ENCODE measurements around the gene PRKG2. TPM values are rescaled to one million over a fixed set of nuclear protein-coding genes. Genes with fewer than 3 reads are reported as not detected.

The PRKG2 gene
- total RNA-seq, 1 experiment from 2014 or later = 0.59 TPM

GRCh38 chr4:81207828-81208227, 7.2 kb downstream of the PRKG2 start:
- Histone ChIP-seq H3K36me3 (ENCODE audit: control insufficient read depth, insufficient read depth, low read length) (no peaks in the 10 kb centered on the region), H3K27ac (ENCODE audit: low read length) (no peak overlapping the region), H3K27me3 (ENCODE audit: control insufficient read depth, insufficient read depth, low read length) (no peaks in the 10 kb centered on the region; the same call in 1 of the 2 replicates), H3K4me3 (ENCODE audit: low read depth in 2 of 2, low read length in 2 of 2) (no peak overlapping the region), H3K9me3 (ENCODE audit: control insufficient read depth, insufficient read depth, low read depth, low read length) (no peaks in the 10 kb centered on the region), H3K4me1 (ENCODE audit: control insufficient read depth, insufficient read depth, low read length) (no peaks in the 10 kb centered on the region)
- DNase-seq (ENCODE audit: low read depth, low spot score) (no peak), ATAC-seq (no peak)
- ChIA-PET CTCF (no interaction called here), POLR2A (no interaction called here)
- BruUV-seq (replicated peaks) = no TSS peak
- intact Hi-C loops (cut with micrococcal nuclease; ENCODE audit: unreplicated experiment) (no loop called here), in situ Hi-C loops (cut with HindIII; ENCODE audit: low pct_unique_long_range_greater_than_20kb, low sequenced_read_pairs) (no loop called here)
- TF ChIP-seq TCF7L2 (IDR thresholded peaks at IDR 0.05; ENCODE audit: low read depth, low read length) (no peak), CTCF (IDR thresholded peaks at IDR 0.05) (no peak)

GRCh38 chr4:81205302-81205701, 9.7 kb downstream of the PRKG2 start:
- no peak for TF ChIP-seq SIN3A (IDR thresholded peaks at IDR 0.05; ENCODE audit: borderline replicate concordance, insufficient read depth, low read depth, low read length)
- no peak for TF ChIP-seq TCF7L2 (IDR thresholded peaks at IDR 0.05; ENCODE audit: low read depth, low read length)
- no peak for TF ChIP-seq CTCF (IDR thresholded peaks at IDR 0.05)
- no peak for TF ChIP-seq POLR2AphosphoS5 (IDR thresholded peaks at IDR 0.05; ENCODE audit: low read depth, low read length)
- TF ChIP-seq REST (IDR thresholded peaks at IDR 0.05; ENCODE audit: insufficient read depth in 1 of 2, low read depth in 2 of 2, low read length in 1 of 2) = no peak
- no peaks in the 10 kb centered on the region; the same call in 1 of the 2 replicates for H3K36me3 ChIP-seq (ENCODE audit: control insufficient read depth, insufficient read depth, low read length)
- POLR2A ChIA-PET = no interaction called here
- no peaks in the 10 kb centered on the region for H3K27me3 ChIP-seq (ENCODE audit: control insufficient read depth, insufficient read depth, low read length)
- in situ Hi-C loops (cut with HindIII; ENCODE audit: low pct_unique_long_range_greater_than_20kb, low sequenced_read_pairs) (no loop called here), intact Hi-C loops (cut with micrococcal nuclease; ENCODE audit: unreplicated experiment) (no loop called here)
- CTCF ChIA-PET = no interaction called here
- no TSS peak for BruUV-seq (replicated peaks)
- H3K4me3 ChIP-seq (ENCODE audit: low read depth in 2 of 2, low read length in 2 of 2) = no peak overlapping the region
- H3K27ac ChIP-seq (ENCODE audit: low read length) = no peak overlapping the region
- H3K9me3 ChIP-seq (ENCODE audit: control insufficient read depth, insufficient read depth, low read depth, low read length) = no peaks in the 10 kb centered on the region
- no peak for DNase-seq (ENCODE audit: low read depth, low spot score)
- H3K4me1 ChIP-seq (ENCODE audit: control insufficient read depth, insufficient read depth, low read length) = no peaks in the 10 kb centered on the region
- ATAC-seq = no peak

GRCh38 chr4:81204571-81204970, 10.5 kb downstream of the PRKG2 start:
- in situ Hi-C loops (cut with HindIII; ENCODE audit: low pct_unique_long_range_greater_than_20kb, low sequenced_read_pairs) = no loop called here
- intact Hi-C loops (cut with micrococcal nuclease; ENCODE audit: unreplicated experiment) = no loop called here
- TF ChIP-seq POLR2AphosphoS5 (IDR thresholded peaks at IDR 0.05; ENCODE audit: low read depth, low read length) (no peak), CTCF (IDR thresholded peaks at IDR 0.05) (no peak), TCF7L2 (IDR thresholded peaks at IDR 0.05; ENCODE audit: low read depth, low read length) (no peak)
- H3K4me3 ChIP-seq (ENCODE audit: low read depth in 2 of 2, low read length in 2 of 2) = no peak overlapping the region
- ATAC-seq (no peak), DNase-seq (ENCODE audit: low read depth, low spot score) (no peak)
- H3K36me3 ChIP-seq (ENCODE audit: control insufficient read depth, insufficient read depth, low read length) = no peaks in the 10 kb centered on the region; the same call in 1 of the 2 replicates
- H3K27ac ChIP-seq (ENCODE audit: low read length) = no peak overlapping the region
- POLR2A ChIA-PET = no interaction called here
- CTCF ChIA-PET = no interaction called here
- H3K27me3 ChIP-seq (ENCODE audit: control insufficient read depth, insufficient read depth, low read length) = no peaks in the 10 kb centered on the region
- no peaks in the 10 kb centered on the region for H3K4me1 ChIP-seq (ENCODE audit: control insufficient read depth, insufficient read depth, low read length)
- no TSS peak for BruUV-seq (replicated peaks)
- H3K9me3 ChIP-seq (ENCODE audit: control insufficient read depth, insufficient read depth, low read depth, low read length) = no peaks in the 10 kb centered on the region
